ENCODE results near the gene RAB3B. TPM values are rescaled to one million over a fixed set of nuclear protein-coding genes. Genes with fewer than 3 reads are reported as not detected.

Gene RAB3B
- total RNA-seq, 4 donors from 2014 or later, result under 0.01 TPM; not detected in 1

- Histone ChIP-seq H3K36me3 (no peaks in the 10 kb centered on the region), H3K27ac (no peak overlapping the region), H3K4me1 (no peaks in the 10 kb centered on the region), H3K9me3 (no peaks in the 10 kb centered on the region), H3K4me3 (no peak overlapping the region), H3K27me3 (peaks cover 0 to 58% (median 0%) of the 10 kb centered on the region in 4 donors)
- DNase-seq, result no peak
- WGBS, 2 donors, result 22 to 51% methylated on average over 2 of the region's 2 CpGs
- no peak for TF ChIP-seq POLR2A (IDR thresholded peaks at IDR 0.05)
- TF ChIP-seq, protein P1, sequence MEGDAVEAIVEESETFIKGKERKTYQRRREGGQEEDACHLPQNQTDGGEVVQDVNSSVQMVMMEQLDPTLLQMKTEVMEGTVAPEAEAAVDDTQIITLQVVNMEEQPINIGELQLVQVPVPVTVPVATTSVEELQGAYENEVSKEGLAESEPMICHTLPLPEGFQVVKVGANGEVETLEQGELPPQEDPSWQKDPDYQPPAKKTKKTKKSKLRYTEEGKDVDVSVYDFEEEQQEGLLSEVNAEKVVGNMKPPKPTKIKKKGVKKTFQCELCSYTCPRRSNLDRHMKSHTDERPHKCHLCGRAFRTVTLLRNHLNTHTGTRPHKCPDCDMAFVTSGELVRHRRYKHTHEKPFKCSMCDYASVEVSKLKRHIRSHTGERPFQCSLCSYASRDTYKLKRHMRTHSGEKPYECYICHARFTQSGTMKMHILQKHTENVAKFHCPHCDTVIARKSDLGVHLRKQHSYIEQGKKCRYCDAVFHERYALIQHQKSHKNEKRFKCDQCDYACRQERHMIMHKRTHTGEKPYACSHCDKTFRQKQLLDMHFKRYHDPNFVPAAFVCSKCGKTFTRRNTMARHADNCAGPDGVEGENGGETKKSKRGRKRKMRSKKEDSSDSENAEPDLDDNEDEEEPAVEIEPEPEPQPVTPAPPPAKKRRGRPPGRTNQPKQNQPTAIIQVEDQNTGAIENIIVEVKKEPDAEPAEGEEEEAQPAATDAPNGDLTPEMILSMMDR (IDR thresholded peaks at IDR 0.05), result no peak
- intact Hi-C loops (cut with DNase I), result no loop called here
These were observed 29.3 kb downstream of the RAB3B start for GRCh38 chr1:51961231-51961630.

GRCh38 chr1:51960262-51960661 is 30.2 kb downstream of the RAB3B start:
- DNase-seq, result no peak
- no peak overlapping the region for H3K4me3 ChIP-seq
- TF ChIP-seq, protein P1 (IDR thresholded peaks at IDR 0.05), result no peak
- TF ChIP-seq POLR2A (IDR thresholded peaks at IDR 0.05), result no peak
- WGBS, 2 donors, result 40 to 43% methylated on average over 3 of the region's 3 CpGs
- no peaks in the 10 kb centered on the region for H3K4me1 ChIP-seq
- peaks cover 0 to 50% (median 0%) of the 10 kb centered on the region in 4 donors for H3K27me3 ChIP-seq
- intact Hi-C loops (cut with DNase I), result no loop called here
- H3K36me3 ChIP-seq, result no peaks in the 10 kb centered on the region
- H3K9me3 ChIP-seq, result no peaks in the 10 kb centered on the region
- H3K27ac ChIP-seq, result no peak overlapping the region

- Histone ChIP-seq H3K4me3 (no peak overlapping the region), H3K4me1 (no peaks in the 10 kb centered on the region), H3K9me3 (no peaks in the 10 kb centered on the region), H3K27ac (no peak overlapping the region), H3K36me3 (no peaks in the 10 kb centered on the region), H3K27me3 (peaks cover 0 to 39% (median 0%) of the 10 kb centered on the region in 4 donors)
- 97 to 100% methylated on average over 1 to 3 of the region's 3 CpGs for WGBS, 2 donors
- no peak for TF ChIP-seq POLR2A (IDR thresholded peaks at IDR 0.05)
- TF ChIP-seq, protein P1 (IDR thresholded peaks at IDR 0.05), result no peak
- intact Hi-C loops (cut with DNase I), result no loop called here
- no peak for DNase-seq
These were observed 31.7 kb downstream of the RAB3B start for GRCh38 chr1:51958824-51959223.

GRCh38 chr1:51957618-51958017 is 32.9 kb downstream of the RAB3B start:
- no peak for TF ChIP-seq POLR2A (IDR thresholded peaks at IDR 0.05)
- TF ChIP-seq, protein P1 (IDR thresholded peaks at IDR 0.05), result no peak
- DNase-seq, result no peak
- H3K27me3 ChIP-seq, result peaks cover 0 to 29% (median 0%) of the 10 kb centered on the region in 4 donors
- no peaks in the 10 kb centered on the region for H3K4me1 ChIP-seq
- H3K36me3 ChIP-seq, result no peaks in the 10 kb centered on the region
- no peaks in the 10 kb centered on the region for H3K9me3 ChIP-seq
- 68 to 71% methylated on average over 7 of the region's 7 CpGs for WGBS, 2 donors
- H3K4me3 ChIP-seq, result no peak overlapping the region
- H3K27ac ChIP-seq, result no peak overlapping the region
- intact Hi-C loops (cut with DNase I), result no loop called here

DNA sequence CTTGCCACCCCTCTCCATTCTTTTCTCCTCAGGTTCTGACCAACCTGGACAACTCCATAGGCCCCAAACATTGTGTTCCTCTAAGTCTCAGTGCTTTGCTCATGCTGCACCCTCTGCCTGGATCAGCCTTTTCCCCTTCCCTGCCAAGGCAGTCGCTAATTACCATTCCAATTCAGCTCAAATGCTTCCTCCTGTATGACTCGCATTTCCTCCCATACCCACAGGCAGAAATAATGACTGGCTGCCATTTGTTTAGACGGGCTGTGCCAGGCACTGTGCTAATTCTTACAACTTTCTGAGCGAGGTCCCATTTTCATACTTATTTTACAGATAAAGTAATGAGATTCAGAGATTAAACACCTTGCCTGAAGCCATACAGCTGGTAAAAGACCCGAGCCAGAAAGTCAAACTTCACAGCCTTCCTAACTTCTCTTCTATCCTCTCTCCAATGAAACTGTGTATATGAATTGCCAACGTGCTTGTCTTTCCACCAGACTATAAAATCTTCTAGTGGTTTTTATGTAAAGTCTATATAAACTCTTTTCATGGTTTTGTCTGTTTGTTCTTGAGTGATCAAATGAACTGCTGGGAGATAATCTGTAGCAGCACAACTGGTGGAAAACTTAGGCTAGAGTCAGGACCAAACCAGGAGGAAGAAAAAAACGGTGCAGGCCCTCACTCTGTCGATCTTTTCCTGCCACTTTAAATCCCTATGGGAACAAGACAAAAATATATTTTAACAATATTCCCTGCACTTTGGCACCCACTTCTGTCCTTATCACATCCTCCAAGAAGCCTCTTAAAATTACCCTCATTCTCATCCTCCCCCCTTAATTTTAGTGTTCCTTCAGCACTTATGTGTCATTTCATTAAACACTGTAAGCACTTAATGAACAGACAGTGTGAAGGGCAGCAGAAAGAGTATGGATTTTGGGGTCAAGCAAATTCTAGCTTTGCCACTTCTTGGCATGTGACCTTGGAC is 33.7 kb downstream of the RAB3B start:
- Histone ChIP-seq H3K4me1 (no peaks in the 10 kb centered on the region), H3K36me3 (no peaks in the 10 kb centered on the region), H3K27me3 (peaks cover 0 to 21% (median 0%) of the 10 kb centered on the region in 4 donors), H3K27ac (no peak overlapping the region), H3K4me3 (no peak overlapping the region), H3K9me3 (no peaks in the 10 kb centered on the region)
- 24 to 31% methylated on average over 6 to 8 of the region's 8 CpGs for WGBS, 2 donors
- no peak for DNase-seq
- TF ChIP-seq, protein P1 (IDR thresholded peaks at IDR 0.05), result no peak
- no peak for TF ChIP-seq POLR2A (IDR thresholded peaks at IDR 0.05)
- intact Hi-C loops (cut with DNase I), result no loop called here
